ENCODE data around the gene GALNS. TPM values are rescaled to one million over a fixed set of nuclear protein-coding genes. Genes with fewer than 3 reads are reported as not detected.

GALNS gene
- polyA plus RNA-seq, 1 donor = 32.2 TPM

DNA sequence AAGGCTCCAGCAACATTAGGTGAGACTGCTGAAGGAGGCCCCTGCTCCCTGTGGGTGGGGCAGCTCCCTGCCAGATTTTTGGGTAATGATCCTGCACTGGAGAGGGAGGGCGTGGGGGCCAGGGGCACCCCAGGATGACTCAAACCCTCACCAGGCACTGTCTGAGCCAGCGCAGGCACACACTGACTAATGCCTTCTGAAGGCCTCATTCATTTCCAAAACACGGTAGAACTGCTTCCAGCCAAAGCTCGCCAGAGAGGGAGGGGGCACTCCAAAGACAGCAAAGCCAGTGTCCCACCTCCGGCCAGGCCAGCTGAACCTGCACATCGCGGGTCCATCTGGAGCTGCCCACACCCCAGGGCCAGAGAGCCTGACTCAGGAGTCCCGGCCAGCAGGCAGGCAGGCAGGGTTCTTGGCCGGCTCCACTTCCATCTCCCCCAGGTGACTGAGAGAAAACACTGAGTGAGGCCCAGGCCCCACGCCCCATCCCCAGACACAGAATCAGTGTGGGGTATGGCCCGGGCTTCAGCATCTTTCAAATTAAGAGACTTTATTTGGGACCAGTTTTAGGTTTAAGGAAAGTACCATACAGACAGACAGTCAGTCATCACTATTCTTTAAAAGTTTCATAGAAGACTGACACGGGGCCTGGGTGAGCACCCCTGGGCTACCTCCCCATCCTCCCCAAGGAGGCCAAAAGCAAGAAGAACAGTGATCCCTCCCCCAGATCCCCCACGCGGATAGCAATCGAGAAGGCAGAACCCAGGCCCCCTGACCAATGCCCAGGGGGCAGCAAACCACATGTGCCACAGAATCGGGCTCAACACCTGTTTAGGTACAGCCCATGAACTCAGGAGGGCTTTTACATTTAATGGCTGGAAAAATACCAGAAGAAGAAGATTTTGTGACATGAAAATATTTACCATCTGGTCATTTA lies 74.0 kb downstream of the GALNS start:
- H3K27me3 ChIP-seq (ENCODE audit: control insufficient read depth, insufficient read depth, low read length) = no peaks in the 10 kb centered on the region
- no peak overlapping the region for H3K4me3 ChIP-seq (ENCODE audit: low read length)
- DNase-seq = no peak
- no peaks in the 10 kb centered on the region for H3K36me3 ChIP-seq (ENCODE audit: control insufficient read depth, insufficient read depth, low read length)
- no CpG with 5 or more reads among the region's 16 CpGs for WGBS (ENCODE audit: insufficient coverage, low lambda C conversion rate)
- H3K4me1 ChIP-seq (ENCODE audit: control insufficient read depth, insufficient read depth, low read length) = peaks cover 50% of the 10 kb centered on the region
- peaks cover 5% of the 10 kb centered on the region for H3K9me3 ChIP-seq (ENCODE audit: control insufficient read depth, low read depth, low read length)
- peak overlapping the region; percentile 49 for H3K27ac ChIP-seq (ENCODE audit: low read length)

DNA sequence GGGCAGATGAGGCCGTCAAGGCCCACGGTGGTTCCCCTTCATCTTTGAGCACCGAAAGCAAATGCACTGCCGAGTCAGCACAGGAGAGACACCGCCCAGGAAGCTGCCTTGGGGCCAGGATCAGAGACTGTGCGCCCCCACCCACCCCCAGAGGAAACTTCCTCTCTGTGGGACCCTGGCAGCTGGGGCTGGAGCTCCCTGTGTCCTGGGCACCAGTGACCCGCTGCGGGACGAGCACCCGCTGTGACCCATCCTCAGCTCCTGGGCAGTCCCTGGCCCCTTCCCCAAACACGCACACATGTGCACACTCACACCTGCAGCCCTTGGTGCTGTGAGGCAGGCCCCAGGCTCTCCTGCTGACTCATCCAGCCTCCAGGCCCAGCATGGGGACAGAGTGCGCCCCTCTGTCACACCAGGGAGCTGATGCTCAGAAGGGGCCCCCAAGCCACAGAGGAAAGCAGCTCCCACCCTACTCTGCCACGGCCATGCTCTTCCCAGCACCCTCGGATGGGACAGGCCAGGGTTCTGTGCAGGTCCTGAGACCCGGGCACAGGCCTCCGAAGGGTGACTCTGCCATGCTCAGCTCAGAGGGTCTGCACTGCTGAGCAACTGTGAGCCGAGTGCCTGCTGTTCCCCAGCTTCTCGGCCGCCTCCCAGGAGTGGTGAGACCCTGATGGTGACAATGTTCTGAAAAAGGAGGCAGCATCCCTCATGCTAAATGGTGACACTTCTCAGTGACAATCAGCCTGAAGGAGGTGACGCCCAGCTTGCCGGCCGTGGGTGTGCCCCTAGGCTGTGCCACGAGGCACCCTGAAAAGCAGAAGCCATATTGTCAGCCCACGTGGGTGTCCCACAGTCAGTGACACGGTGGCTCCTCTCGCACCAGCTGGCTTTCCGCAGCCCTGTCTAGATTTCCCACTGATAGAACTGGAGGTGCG lies 75.3 kb downstream of the GALNS start:
- H3K4me1 ChIP-seq (ENCODE audit: control insufficient read depth, insufficient read depth, low read length) = peaks cover 46% of the 10 kb centered on the region
- H3K36me3 ChIP-seq (ENCODE audit: control insufficient read depth, insufficient read depth, low read length) = no peaks in the 10 kb centered on the region
- no peaks in the 10 kb centered on the region for H3K27me3 ChIP-seq (ENCODE audit: control insufficient read depth, insufficient read depth, low read length)
- no peak overlapping the region for H3K4me3 ChIP-seq (ENCODE audit: low read length)
- peak in 1 of 2 donors; percentile 59 for DNase-seq
- H3K9me3 ChIP-seq (ENCODE audit: control insufficient read depth, low read depth, low read length) = peaks cover 5% of the 10 kb centered on the region
- H3K27ac ChIP-seq (ENCODE audit: low read length) = no peak overlapping the region
- WGBS (ENCODE audit: insufficient coverage, low lambda C conversion rate) = no CpG with 5 or more reads among the region's 28 CpGs

DNA sequence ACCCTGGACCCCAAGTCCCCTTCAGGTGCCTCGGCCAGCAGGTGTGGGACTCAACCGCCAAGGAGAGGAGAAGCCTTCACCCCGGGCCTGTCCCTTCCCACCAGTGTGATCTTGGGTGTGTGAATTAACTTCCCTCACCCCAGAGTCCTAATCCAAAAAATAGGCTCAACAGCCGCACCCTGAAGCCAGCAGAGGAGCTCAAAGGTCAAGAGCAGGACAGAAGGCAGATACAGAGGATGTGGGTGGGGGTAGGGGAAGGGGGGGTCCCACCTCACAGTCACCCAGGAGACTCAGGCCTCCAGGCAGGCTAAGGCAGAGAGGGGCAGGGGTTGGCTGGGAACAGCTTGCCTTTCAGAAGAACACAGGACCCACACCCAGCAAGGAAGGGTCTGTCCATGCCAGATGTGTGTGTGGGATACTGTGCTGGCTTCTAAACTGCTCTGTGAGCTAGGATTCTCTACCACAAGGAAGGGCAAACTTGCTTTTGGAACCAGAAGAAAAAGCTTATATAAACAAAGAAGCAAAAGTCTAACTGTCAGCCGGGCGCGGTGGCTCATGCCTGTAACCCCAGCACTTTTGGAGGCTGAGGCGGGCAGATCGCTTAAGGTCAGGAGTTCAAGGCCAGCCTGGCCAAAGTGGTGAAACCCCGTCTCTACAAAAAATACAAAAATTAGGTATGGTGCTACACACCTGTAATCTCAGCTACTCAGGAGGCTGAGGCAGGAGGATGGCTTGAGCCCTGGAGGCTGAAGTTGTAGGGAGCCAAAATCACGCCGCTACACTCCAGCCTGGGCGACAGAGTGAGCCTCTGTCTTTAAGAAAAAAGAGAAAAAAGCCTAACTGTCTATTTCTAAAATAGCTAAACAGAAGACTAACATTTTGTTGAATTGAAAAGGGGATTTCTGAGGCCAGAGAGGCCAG lies 76.3 kb downstream of the GALNS start:
- WGBS (ENCODE audit: insufficient coverage, low lambda C conversion rate) = 82% methylated on average over 3 of the region's 13 CpGs
- Histone ChIP-seq H3K27me3 (ENCODE audit: control insufficient read depth, insufficient read depth, low read length) (no peaks in the 10 kb centered on the region), H3K36me3 (ENCODE audit: control insufficient read depth, insufficient read depth, low read length) (no peaks in the 10 kb centered on the region), H3K4me3 (ENCODE audit: low read length) (no peak overlapping the region), H3K4me1 (ENCODE audit: control insufficient read depth, insufficient read depth, low read length) (peaks cover 46% of the 10 kb centered on the region), H3K9me3 (ENCODE audit: control insufficient read depth, low read depth, low read length) (peaks cover 8% of the 10 kb centered on the region), H3K27ac (ENCODE audit: low read length) (no peak overlapping the region)
- peak in 1 of 2 donors; percentile 53 for DNase-seq

DNA sequence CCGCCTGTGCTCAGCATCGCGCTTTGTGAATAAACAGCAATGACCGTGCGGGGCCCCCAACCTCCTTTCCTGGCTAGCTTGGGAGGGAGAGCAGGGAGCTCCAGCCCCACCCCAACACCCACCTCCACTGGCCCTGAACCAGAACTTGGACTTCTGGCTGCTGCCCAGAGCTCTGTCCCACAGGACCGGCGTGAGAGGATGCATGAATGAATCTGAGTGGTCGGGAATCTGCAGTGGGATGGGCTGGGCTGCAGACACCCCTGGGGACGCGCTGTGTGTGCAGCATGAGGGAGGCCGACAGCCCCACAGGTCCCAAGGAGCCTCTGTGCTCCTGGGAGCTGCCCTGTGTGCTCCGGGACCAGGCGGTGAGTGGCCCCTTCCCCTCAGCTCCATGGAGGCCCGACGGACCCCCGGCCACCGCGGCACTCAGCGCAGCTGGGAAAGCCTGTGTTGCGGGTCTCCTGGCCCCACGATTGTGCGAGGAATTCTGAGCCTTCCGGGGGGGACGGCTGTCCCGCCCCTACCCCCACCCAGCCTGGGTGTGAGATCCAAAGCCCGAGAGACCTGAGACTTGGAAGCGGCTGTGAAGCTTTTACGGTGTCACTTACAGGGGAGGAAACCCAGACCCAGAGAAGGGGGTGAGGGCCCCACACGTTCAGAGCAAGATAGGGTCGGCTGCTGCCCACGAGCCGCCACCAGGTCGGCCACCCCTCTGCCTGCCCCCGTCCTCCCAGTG lies 77.2 kb downstream of the GALNS start:
- H3K4me3 ChIP-seq (ENCODE audit: low read length) = no peak overlapping the region
- DNase-seq = peak in 1 of 2 donors; percentile 34
- H3K36me3 ChIP-seq (ENCODE audit: control insufficient read depth, insufficient read depth, low read length) = no peaks in the 10 kb centered on the region
- H3K4me1 ChIP-seq (ENCODE audit: control insufficient read depth, insufficient read depth, low read length) = peaks cover 47% of the 10 kb centered on the region
- no peak overlapping the region for H3K27ac ChIP-seq (ENCODE audit: low read length)
- H3K27me3 ChIP-seq (ENCODE audit: control insufficient read depth, insufficient read depth, low read length) = no peaks in the 10 kb centered on the region
- no CpG with 5 or more reads among the region's 34 CpGs for WGBS (ENCODE audit: insufficient coverage, low lambda C conversion rate)
- peaks cover 8% of the 10 kb centered on the region for H3K9me3 ChIP-seq (ENCODE audit: control insufficient read depth, low read depth, low read length)

DNA sequence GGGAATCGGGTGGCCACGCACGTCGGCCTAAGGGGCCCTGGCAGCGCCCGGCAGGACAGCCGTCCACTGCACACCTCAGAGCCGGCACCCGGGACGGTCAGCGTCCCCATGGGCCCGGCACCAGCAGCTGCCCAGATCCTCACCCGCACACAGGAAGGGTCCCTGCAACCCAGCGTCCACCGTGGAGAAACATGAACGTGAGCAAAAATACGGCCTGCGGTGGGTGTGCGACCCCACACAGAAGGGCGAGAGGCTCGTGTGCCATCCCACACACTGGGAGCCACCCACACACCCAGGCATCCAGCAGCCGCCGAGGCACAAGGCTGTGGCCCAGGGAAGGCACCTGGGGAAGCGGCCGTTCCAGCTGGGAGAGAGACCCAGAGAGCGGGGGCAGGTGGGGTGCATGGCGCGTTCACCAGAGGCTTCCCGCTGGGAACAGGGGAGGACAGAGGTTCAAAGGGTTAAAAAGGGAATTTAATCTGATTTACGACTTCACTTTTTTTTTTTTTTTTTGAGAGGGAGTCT lies 78.1 kb downstream of the GALNS start:
- peaks cover 8% of the 10 kb centered on the region for H3K9me3 ChIP-seq (ENCODE audit: control insufficient read depth, low read depth, low read length)
- no peak overlapping the region for H3K4me3 ChIP-seq (ENCODE audit: low read length)
- DNase-seq = no peak
- WGBS (ENCODE audit: insufficient coverage, low lambda C conversion rate) = no CpG with 5 or more reads among the region's 30 CpGs
- H3K27ac ChIP-seq (ENCODE audit: low read length) = no peak overlapping the region
- no peaks in the 10 kb centered on the region for H3K27me3 ChIP-seq (ENCODE audit: control insufficient read depth, insufficient read depth, low read length)
- H3K4me1 ChIP-seq (ENCODE audit: control insufficient read depth, insufficient read depth, low read length) = peaks cover 52% of the 10 kb centered on the region
- H3K36me3 ChIP-seq (ENCODE audit: control insufficient read depth, insufficient read depth, low read length) = no peaks in the 10 kb centered on the region

DNA sequence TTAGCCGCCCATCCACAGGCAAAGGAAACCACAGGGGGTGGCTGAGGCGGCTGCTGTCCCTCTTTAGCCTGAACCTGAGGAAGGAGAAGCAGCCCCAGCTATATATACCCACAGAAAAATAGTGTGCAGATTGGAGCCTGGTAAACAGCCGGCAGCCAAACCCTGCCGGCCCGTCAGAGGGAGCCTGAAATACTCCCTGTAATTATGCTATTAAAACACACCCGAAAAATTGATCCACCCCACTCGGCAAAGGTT lies 78.5 kb downstream of the GALNS start:
- H3K4me3 ChIP-seq (ENCODE audit: low read length) = no peak overlapping the region
- peaks cover 8% of the 10 kb centered on the region for H3K9me3 ChIP-seq (ENCODE audit: control insufficient read depth, low read depth, low read length)
- H3K36me3 ChIP-seq (ENCODE audit: control insufficient read depth, insufficient read depth, low read length) = no peaks in the 10 kb centered on the region
- peaks cover 53% of the 10 kb centered on the region for H3K4me1 ChIP-seq (ENCODE audit: control insufficient read depth, insufficient read depth, low read length)
- no peak for DNase-seq
- no peaks in the 10 kb centered on the region for H3K27me3 ChIP-seq (ENCODE audit: control insufficient read depth, insufficient read depth, low read length)
- no peak overlapping the region for H3K27ac ChIP-seq (ENCODE audit: low read length)
- WGBS (ENCODE audit: insufficient coverage, low lambda C conversion rate) = 100% methylated on average over 1 of the region's 7 CpGs

DNA sequence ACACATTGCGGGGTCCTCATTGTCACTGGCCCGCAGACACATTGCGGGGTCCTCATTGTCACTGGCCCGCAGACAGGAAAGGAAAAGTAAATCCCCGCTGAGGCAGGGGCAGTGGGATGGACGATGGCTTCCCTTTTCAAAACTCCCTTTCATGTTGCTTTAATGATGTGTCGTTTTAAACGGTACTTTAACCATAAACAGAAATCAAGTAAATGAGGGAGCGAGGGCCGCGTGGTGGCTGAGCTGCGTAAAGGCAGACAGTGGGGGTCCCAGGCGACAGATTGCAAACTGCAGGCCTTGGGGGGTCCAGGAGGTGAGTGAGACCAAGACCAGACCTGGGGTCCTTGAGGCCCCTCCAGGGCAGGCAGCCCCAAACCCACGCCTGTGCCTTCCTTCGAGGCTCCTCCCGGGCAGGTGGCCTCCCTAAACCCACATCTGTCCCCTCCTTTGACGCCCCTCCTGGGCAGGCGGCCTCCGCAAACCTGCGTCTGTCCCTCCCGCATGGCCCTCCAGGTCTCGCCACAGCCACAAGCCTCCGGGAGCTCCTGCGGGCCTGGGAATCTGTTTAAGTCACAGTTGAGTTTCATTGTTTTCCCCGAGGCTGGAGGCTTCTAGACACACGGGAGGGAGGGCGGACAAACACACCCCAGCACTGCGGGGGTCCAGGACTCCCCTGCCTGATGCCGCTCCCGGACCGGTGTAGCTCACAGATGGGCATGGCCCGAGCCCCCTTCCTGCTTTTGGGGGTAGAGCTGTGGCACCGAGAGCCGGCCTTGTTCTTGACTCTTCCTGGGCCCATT lies 79.1 kb downstream of the GALNS start:
- no peak for DNase-seq
- Histone ChIP-seq H3K4me1 (ENCODE audit: control insufficient read depth, insufficient read depth, low read length) (peaks cover 54% of the 10 kb centered on the region), H3K27ac (ENCODE audit: low read length) (no peak overlapping the region), H3K27me3 (ENCODE audit: control insufficient read depth, insufficient read depth, low read length) (no peaks in the 10 kb centered on the region), H3K4me3 (ENCODE audit: low read length) (no peak overlapping the region), H3K9me3 (ENCODE audit: control insufficient read depth, low read depth, low read length) (peaks cover 8% of the 10 kb centered on the region), H3K36me3 (ENCODE audit: control insufficient read depth, insufficient read depth, low read length) (no peaks in the 10 kb centered on the region)
- no CpG with 5 or more reads among the region's 34 CpGs for WGBS (ENCODE audit: insufficient coverage, low lambda C conversion rate)

DNA sequence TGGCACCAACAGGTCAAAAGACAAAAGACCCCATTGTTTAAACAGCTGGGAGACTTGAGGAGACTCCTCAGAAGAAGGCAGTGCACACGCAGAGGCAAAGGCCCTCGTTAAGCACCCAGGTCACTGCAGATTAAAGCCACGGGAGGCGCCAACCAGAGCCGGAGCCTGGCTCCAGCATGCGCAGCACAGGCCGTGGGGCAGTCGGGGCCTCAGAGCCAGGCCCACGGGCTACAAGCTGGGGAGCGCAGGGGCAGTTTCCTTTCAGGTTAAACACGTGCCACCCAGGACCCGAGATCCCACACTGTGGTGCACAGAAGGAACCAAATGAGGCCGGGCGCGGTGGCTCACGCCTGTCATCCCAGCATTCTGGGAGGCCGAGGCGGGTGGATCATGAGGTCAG lies 80.9 kb downstream of the GALNS start:
- no peak overlapping the region for H3K27ac ChIP-seq (ENCODE audit: low read length)
- no peak for DNase-seq
- H3K27me3 ChIP-seq (ENCODE audit: control insufficient read depth, insufficient read depth, low read length) = no peaks in the 10 kb centered on the region
- H3K4me1 ChIP-seq (ENCODE audit: control insufficient read depth, insufficient read depth, low read length) = peaks cover 50% of the 10 kb centered on the region
- peaks cover 8% of the 10 kb centered on the region for H3K9me3 ChIP-seq (ENCODE audit: control insufficient read depth, low read depth, low read length)
- no peaks in the 10 kb centered on the region for H3K36me3 ChIP-seq (ENCODE audit: control insufficient read depth, insufficient read depth, low read length)
- H3K4me3 ChIP-seq (ENCODE audit: low read length) = no peak overlapping the region
- no CpG with 5 or more reads among the region's 18 CpGs for WGBS (ENCODE audit: insufficient coverage, low lambda C conversion rate)
